Measurements from ENCODE around the gene RUNX1. TPM values are rescaled to one million over a fixed set of nuclear protein-coding genes. Genes with fewer than 3 reads are reported as not detected.

Gene RUNX1
- total RNA-seq, 2 experiments from 2014 or later, result 50.6 to 55.8 TPM

DNA sequence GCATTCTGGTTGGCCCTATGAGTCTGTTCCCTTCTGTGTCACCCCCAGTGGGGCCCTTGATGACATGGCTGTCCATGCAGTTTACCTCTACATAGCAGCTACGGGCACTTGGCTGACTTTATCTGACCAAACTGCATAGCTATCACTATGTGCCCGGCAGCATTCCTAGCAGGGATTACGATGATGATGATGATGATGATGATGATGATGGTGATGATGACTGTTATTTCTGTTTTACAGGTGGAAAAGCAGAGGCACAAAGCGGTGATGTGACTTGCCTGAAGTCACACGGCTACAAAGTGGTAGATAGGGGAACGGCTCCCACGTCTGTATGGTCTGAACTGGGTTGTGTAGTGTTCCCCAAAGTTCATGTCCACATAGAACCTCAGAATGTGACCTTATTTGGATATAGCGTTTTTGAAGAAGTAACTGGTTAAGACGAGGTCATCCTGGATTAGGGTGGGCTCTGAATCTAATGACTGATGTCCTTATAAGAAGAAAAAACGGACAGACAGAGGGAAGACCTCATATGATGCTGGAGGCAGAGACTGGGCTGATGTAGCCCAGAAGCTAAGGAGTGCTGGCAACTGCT, 57.6 kb downstream of the RUNX1 start:
- H3K36me3 Mint-ChIP-seq, result peaks cover 2% of the 10 kb centered on the region
- no peaks in the 10 kb centered on the region for H3K27me3 Mint-ChIP-seq
- no peak for DNase-seq
- peaks cover 76% of the 10 kb centered on the region for H3K4me1 Mint-ChIP-seq (ENCODE audit: low read depth)
- no peaks in the 10 kb centered on the region for H3K9me3 Mint-ChIP-seq
- ChIA-PET CTCF (interaction anchor here (2.4 kb wide), 1 partner anchor 17 kb away, joined by 9 read pairs; no protein-coding TSS in a partner anchor), POLR2A (interaction anchor here (2.6 to 5.6 kb wide), 2 partner anchors 23 to 55 kb away, joined by 25 to 72 read pairs; no protein-coding TSS in a partner anchor)
- intact Hi-C loops (cut with micrococcal nuclease), result no loop called here
- peak overlapping the region; percentile 35 for H3K27ac Mint-ChIP-seq
- no peak overlapping the region for H3K4me3 Mint-ChIP-seq

DNA sequence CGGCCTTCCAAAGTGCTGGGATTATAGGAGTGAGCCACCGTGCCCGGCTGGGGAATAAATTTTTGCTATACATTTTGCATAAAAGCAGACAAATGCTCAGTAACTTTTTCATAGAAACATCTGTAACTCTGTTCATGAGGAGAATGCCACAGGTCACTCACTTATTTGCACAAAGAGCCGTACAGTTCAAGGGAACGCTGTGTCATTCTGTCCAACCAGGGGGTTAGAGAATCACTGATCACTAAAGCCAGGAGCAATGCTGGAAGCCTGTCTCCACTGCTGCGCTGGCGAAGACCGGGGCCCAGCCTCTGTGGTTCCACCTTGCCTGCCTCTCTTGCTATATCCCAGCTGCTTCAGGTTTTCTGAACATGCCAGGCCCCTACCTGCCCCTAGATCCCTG, 58.3 kb downstream of the RUNX1 start:
- no peak overlapping the region for H3K4me3 Mint-ChIP-seq
- H3K4me1 Mint-ChIP-seq (ENCODE audit: low read depth), result peaks cover 76% of the 10 kb centered on the region
- H3K27ac Mint-ChIP-seq, result peak overlapping the region; percentile 81
- no peaks in the 10 kb centered on the region for H3K27me3 Mint-ChIP-seq
- ChIA-PET CTCF (interaction anchor here (0.7 to 3.9 kb wide), 10 partner anchors 9 to 103 kb away, joined by 3 to 19 read pairs (median 6); no protein-coding TSS in a partner anchor), POLR2A (interaction anchor here (0.8 to 5.6 kb wide), 11 partner anchors 13 to 149 kb away, joined by 3 to 74 read pairs (median 10); no protein-coding TSS in a partner anchor)
- DNase-seq, result no peak
- intact Hi-C loops (cut with micrococcal nuclease), result no loop called here
- H3K9me3 Mint-ChIP-seq, result no peaks in the 10 kb centered on the region
- peaks cover 3% of the 10 kb centered on the region for H3K36me3 Mint-ChIP-seq

DNA sequence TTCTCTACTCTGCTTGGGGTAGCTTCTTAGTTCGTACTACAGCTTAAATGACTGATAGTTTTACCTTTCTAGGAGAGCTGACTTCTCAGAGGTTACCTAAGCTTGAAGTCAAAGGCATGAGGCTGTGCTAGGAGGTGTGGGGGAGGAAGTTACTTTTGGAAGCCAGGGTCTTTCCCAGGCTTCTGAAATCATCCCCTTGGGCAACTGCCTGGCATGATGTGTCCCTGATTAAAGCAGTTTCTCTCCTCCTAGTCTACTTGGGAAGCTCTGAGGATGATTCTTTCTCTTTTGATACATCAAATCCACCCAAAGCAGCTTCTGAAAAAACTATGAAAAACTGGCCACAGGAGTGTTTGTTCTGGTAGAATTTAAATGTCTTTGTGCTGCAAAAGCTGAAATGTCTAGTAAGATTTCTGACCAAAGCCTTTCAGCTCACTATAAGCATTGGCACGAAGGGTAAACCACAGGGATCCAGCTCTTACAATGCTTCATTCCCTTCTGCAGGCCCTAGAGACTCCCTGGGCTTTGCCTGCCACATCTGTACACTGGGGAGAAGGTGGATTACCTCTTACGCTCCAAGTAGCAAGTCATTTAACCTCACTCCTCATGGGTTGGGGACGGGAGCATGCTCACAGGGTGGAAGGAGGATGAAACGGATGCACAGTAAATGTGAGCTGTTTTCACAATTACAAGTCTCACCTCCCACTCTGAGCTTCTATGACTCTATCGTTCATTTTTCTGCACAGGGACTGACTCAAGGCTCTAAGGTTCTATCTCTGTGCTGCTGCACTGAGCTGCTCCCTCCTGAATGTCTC, 59.6 kb downstream of the RUNX1 start:
- H3K9me3 Mint-ChIP-seq, result no peaks in the 10 kb centered on the region
- DNase-seq, result peak; percentile 86
- H3K27ac Mint-ChIP-seq, result peak overlapping the region; percentile 81
- intact Hi-C loops (cut with micrococcal nuclease), result no loop called here
- peaks cover 3% of the 10 kb centered on the region for H3K36me3 Mint-ChIP-seq
- POLR2A ChIA-PET, result interaction anchor here (0.6 to 5.6 kb wide), 28 partner anchors 8 to 368 kb away, joined by 3 to 74 read pairs (median 4); no protein-coding TSS in a partner anchor
- CTCF ChIA-PET, result interaction anchor here (0.6 to 3.9 kb wide), 22 partner anchors 9 to 412 kb away, joined by 3 to 19 read pairs (median 4); no protein-coding TSS in a partner anchor
- peaks cover 73% of the 10 kb centered on the region for H3K4me1 Mint-ChIP-seq (ENCODE audit: low read depth)
- H3K4me3 Mint-ChIP-seq, result peak overlapping the region; percentile 27
- no peaks in the 10 kb centered on the region for H3K27me3 Mint-ChIP-seq

- ChIA-PET POLR2A (interaction anchor here (0.6 to 5.6 kb wide), 15 partner anchors 9 to 369 kb away, joined by 3 to 74 read pairs (median 7); no protein-coding TSS in a partner anchor), CTCF (interaction anchor here (0.8 to 3.9 kb wide), 11 partner anchors 20 to 413 kb away, joined by 3 to 19 read pairs (median 4); no protein-coding TSS in a partner anchor)
- no peak for DNase-seq
- no peaks in the 10 kb centered on the region for H3K9me3 Mint-ChIP-seq
- H3K27me3 Mint-ChIP-seq, result no peaks in the 10 kb centered on the region
- peak overlapping the region; percentile 81 for H3K27ac Mint-ChIP-seq
- intact Hi-C loops (cut with micrococcal nuclease), result no loop called here
- H3K4me1 Mint-ChIP-seq (ENCODE audit: low read depth), result peaks cover 82% of the 10 kb centered on the region
- H3K4me3 Mint-ChIP-seq, result no peak overlapping the region
- H3K36me3 Mint-ChIP-seq, result peaks cover 3% of the 10 kb centered on the region
Observed at GRCh38 chr21:34988625-34989024, 60.5 kb downstream of the RUNX1 start.

DNA sequence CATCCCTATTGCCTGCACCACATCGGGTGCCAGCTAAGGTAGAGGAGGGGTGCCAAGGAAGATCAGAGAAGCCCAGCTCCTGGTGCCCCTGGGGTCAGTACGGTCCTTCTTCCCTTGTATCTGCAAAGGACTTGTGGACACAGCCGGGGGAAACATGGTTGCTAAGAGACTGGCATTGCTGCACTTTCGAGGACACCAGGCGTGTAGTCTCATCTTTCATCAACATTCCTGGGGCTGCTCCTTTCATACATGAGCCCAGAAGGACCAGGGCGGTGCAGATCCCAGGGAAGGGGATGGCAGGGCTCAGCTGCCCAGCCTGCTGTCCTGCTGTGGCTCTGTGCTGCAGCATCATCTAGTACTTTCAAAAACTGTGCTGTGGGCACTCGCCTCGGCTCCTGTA, 61.0 kb downstream of the RUNX1 start:
- POLR2A ChIA-PET, result interaction anchor here (0.6 to 5.6 kb wide), 10 partner anchors 14 to 122 kb away, joined by 3 to 74 read pairs (median 6); no protein-coding TSS in a partner anchor
- peaks cover 3% of the 10 kb centered on the region for H3K36me3 Mint-ChIP-seq
- H3K27ac Mint-ChIP-seq, result peak overlapping the region; percentile 90
- intact Hi-C loops (cut with micrococcal nuclease), result no loop called here
- H3K4me3 Mint-ChIP-seq, result no peak overlapping the region
- H3K9me3 Mint-ChIP-seq, result no peaks in the 10 kb centered on the region
- no peak for DNase-seq
- CTCF ChIA-PET, result interaction anchor here (0.9 to 3.9 kb wide), 6 partner anchors 20 to 100 kb away, joined by 3 to 19 read pairs (median 9); no protein-coding TSS in a partner anchor
- peaks cover 87% of the 10 kb centered on the region for H3K4me1 Mint-ChIP-seq (ENCODE audit: low read depth)
- no peaks in the 10 kb centered on the region for H3K27me3 Mint-ChIP-seq

DNA sequence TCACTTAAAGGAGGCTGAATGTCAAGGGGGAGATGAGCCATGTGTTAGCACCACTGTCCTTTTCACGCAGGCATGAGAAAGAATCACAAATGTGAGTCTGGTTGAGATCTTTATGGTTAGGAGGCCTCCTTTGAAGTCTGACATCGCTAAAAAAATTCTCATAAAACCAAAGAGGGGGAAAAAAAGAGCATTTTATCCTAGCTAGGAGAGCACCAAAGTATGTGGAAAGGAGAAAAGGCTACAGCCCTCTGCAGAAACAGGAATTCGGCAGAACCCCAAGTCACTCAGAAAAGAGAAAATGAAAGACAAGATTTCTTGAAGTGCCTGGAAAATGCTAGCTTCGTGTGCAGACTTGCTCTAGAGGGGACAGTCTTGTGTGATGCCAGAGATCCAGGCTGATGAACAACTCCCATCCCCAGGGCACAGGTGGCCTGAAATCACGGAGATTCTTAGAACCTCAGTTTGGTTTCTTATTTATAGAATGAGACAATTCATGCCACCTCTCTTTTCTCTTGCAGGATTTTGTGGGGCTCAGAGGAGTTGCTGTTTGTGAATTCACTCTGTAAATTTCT, 61.5 kb downstream of the RUNX1 start:
- Mint-ChIP-seq H3K27me3 (no peaks in the 10 kb centered on the region), H3K36me3 (peaks cover 3% of the 10 kb centered on the region), H3K9me3 (no peaks in the 10 kb centered on the region), H3K27ac (peak overlapping the region; percentile 90), H3K4me1 (ENCODE audit: low read depth) (peaks cover 92% of the 10 kb centered on the region), H3K4me3 (peak overlapping the region; percentile 67)
- POLR2A ChIA-PET, result interaction anchor here (0.7 to 5.6 kb wide), 11 partner anchors 13 to 122 kb away, joined by 3 to 74 read pairs (median 5); no protein-coding TSS in a partner anchor
- CTCF ChIA-PET, result interaction anchor here (1.1 to 3.9 kb wide), 7 partner anchors 16 to 242 kb away, joined by 3 to 19 read pairs (median 5); no protein-coding TSS in a partner anchor
- intact Hi-C loops (cut with micrococcal nuclease), result loop anchor here (1.0 to 2.0 kb wide), 9 partner anchors 20 to 355 kb away; no protein-coding TSS in a partner anchor
- no peak for DNase-seq

- H3K27me3 Mint-ChIP-seq, result no peaks in the 10 kb centered on the region
- CTCF ChIA-PET, result interaction anchor here (1.0 to 3.9 kb wide), 6 partner anchors 16 to 241 kb away, joined by 3 to 17 read pairs (median 4); no protein-coding TSS in a partner anchor
- H3K27ac Mint-ChIP-seq, result peak overlapping the region; percentile 90
- intact Hi-C loops (cut with micrococcal nuclease), result loop anchor here (1.0 to 2.0 kb wide), 9 partner anchors 20 to 356 kb away; no protein-coding TSS in a partner anchor
- peak; percentile 92 for DNase-seq
- peaks cover 95% of the 10 kb centered on the region for H3K4me1 Mint-ChIP-seq (ENCODE audit: low read depth)
- POLR2A ChIA-PET, result interaction anchor here (0.7 to 5.6 kb wide), 9 partner anchors 13 to 121 kb away, joined by 3 to 74 read pairs (median 7); no protein-coding TSS in a partner anchor
- H3K4me3 Mint-ChIP-seq, result peak overlapping the region; percentile 67
- H3K9me3 Mint-ChIP-seq, result no peaks in the 10 kb centered on the region
- H3K36me3 Mint-ChIP-seq, result peaks cover 3% of the 10 kb centered on the region
Observed at GRCh38 chr21:34986561-34987500, 62.3 kb downstream of the RUNX1 start.

- ChIA-PET CTCF (interaction anchor here (0.8 to 2.5 kb wide), 11 partner anchors 10 to 95 kb away, joined by 3 to 29 read pairs (median 6); no protein-coding TSS in a partner anchor), POLR2A (interaction anchor here (1.0 to 4.5 kb wide), 16 partner anchors 10 to 374 kb away, joined by 3 to 68 read pairs (median 7); no protein-coding TSS in a partner anchor)
- Mint-ChIP-seq H3K36me3 (peaks cover 1% of the 10 kb centered on the region), H3K9me3 (no peaks in the 10 kb centered on the region), H3K4me1 (ENCODE audit: low read depth) (peaks cover 92% of the 10 kb centered on the region), H3K4me3 (no peak overlapping the region), H3K27ac (peak overlapping the region; percentile 96), H3K27me3 (no peaks in the 10 kb centered on the region)
- intact Hi-C loops (cut with micrococcal nuclease), result no loop called here
- DNase-seq, result no peak
Observed at GRCh38 chr21:34984356-34985058, 64.6 kb downstream of the RUNX1 start.

DNA sequence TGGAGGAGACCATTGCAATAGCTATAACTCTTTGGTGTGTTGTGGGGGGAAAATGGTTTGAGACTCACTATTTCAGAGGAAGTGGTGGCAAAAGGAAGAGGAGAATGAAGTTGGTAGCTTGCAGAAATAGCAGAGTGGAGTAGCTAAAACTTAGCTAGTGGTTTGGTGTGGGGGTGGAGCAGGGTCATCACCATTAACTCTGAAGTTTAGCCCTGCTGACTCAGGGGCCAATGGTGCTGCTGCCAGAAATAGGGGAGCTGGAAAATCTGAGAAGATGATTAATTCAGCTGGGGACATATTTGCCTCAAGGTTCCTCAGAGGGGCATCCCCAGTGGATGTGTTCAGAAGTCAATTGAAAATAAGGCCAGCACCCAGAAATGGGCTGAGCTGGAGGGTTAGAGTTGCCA, 65.4 kb downstream of the RUNX1 start:
- no peaks in the 10 kb centered on the region for H3K27me3 Mint-ChIP-seq
- DNase-seq, result peak; percentile 86
- ChIA-PET POLR2A (interaction anchor here (0.7 to 4.5 kb wide), 23 partner anchors 9 to 374 kb away, joined by 3 to 68 read pairs (median 4); no protein-coding TSS in a partner anchor), CTCF (interaction anchor here (0.7 to 2.5 kb wide), 18 partner anchors 10 to 857 kb away, joined by 3 to 29 read pairs (median 4); no protein-coding TSS in a partner anchor)
- peaks cover 92% of the 10 kb centered on the region for H3K4me1 Mint-ChIP-seq (ENCODE audit: low read depth)
- H3K36me3 Mint-ChIP-seq, result peaks cover 1% of the 10 kb centered on the region
- peak overlapping the region; percentile 96 for H3K27ac Mint-ChIP-seq
- H3K9me3 Mint-ChIP-seq, result no peaks in the 10 kb centered on the region
- intact Hi-C loops (cut with micrococcal nuclease), result loop anchor here (1.0 to 2.0 kb wide), 5 partner anchors 9 to 95 kb away; no protein-coding TSS in a partner anchor
- H3K4me3 Mint-ChIP-seq, result peak overlapping the region; percentile 49

DNA sequence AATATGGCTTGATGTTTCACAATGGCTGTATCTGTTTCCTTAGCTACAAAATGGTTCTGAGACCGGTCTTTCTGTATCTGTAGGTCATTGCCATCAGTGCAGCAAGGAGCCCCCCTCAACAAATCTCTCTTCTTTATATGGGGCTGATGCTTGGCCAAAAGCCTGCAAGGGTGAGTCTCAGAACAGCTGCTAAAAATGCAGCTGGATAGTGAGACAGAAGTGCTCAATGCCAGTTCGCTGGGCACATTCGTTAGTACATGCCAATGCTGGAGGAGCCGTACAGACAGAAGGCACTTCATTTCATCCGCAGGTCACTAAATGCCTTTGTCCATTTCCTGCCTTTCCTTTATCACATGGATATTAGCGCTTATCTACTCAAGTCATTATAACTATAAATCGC, 67.3 kb downstream of the RUNX1 start:
- peaks cover 83% of the 10 kb centered on the region for H3K4me1 Mint-ChIP-seq (ENCODE audit: low read depth)
- H3K27me3 Mint-ChIP-seq, result no peaks in the 10 kb centered on the region
- H3K4me3 Mint-ChIP-seq, result no peak overlapping the region
- H3K36me3 Mint-ChIP-seq, result peaks cover 1% of the 10 kb centered on the region
- ChIA-PET POLR2A (interaction anchor here (3.1 to 4.5 kb wide), 4 partner anchors 13 to 93 kb away, joined by 28 to 68 read pairs (median 56); no protein-coding TSS in a partner anchor), CTCF (interaction anchor here (0.7 to 1.5 kb wide), 4 partner anchors 8 to 59 kb away, joined by 3 to 6 read pairs (median 4); no protein-coding TSS in a partner anchor)
- DNase-seq, result no peak
- intact Hi-C loops (cut with micrococcal nuclease), result loop anchor here (2.0 kb wide), 2 partner anchors 39 to 93 kb away; no protein-coding TSS in a partner anchor
- peak overlapping the region; percentile 47 for H3K27ac Mint-ChIP-seq
- no peaks in the 10 kb centered on the region for H3K9me3 Mint-ChIP-seq
